Tibial artery (tissue), 4 donors: ENCODE data around the gene LCP1.
A peak's percentile ranks its signal among the peaks of the same experiment; 100 is the strongest.
"Not testable (repeated sequence)": the region's sequence is repeated elsewhere in the genome, so short reads cannot be mapped to it uniquely, and the experiment has no call there.

Experiments
- DNase-seq, 2 donors: peaks; one replicate each; pipeline ENCODE4 v3.0.0-alpha.2; 2019
- H3K27ac ChIP-seq, 2 donors: fragments of 200-600 bp; sonication (generic) in 1 of 2; 1 replicate in 1 of 2; 2 replicates in 1 of 2; pipeline ENCODE4 v1.5.1; 2018 to 2019; ENCODE audit warnings: mild to moderate bottlenecking in 1 of 2
- H3K27me3 ChIP-seq, 2 donors: fragments of 200-600 bp; sonication (generic) in 1 of 2; one replicate each; pipeline versions ENCODE4 v1.5.1 to v1.6.0; 2016 to 2019
- H3K36me3 ChIP-seq, 3 donors: fragments of 200-600 bp; sonication (generic) in 2 of 3; one replicate each; pipeline ENCODE4 v1.5.1; 2016 to 2019; ENCODE audit warnings: mild to moderate bottlenecking in 2 of 3
- H3K4me1 ChIP-seq, 4 donors: fragments of 200-600 bp; sonication (generic) in 2 of 4; 1 replicate in 3 of 4; 2 replicates in 1 of 4; pipeline ENCODE4 v1.5.1; 2016 to 2019
- H3K4me3 ChIP-seq, 2 donors: fragments of 200-600 bp; sonication (generic) in 1 of 2; 1 replicate in 1 of 2; 2 replicates in 1 of 2; pipeline ENCODE4 v1.5.1; 2018 to 2019; ENCODE audit warnings: mild to moderate bottlenecking in 2 of 2
- H3K9me3 ChIP-seq, 3 donors: fragments of 200-600 bp; sonication (generic) in 1 of 3; one replicate each; pipeline ENCODE4 v1.5.1; 2016 to 2019
- intact Hi-C: fragments of 100-400 bp; cut with DNase I; formaldehyde crosslinking; loops from one replicate; pipeline ENCODE4 v1.15.0; 2023; ENCODE audit warnings: low total_unique reads
- TF ChIP-seq, protein P1 (sequence below), 2 experiments: fragments of 200-600 bp in 1 of 2; fragments of 450-650 bp in 1 of 2; IDR thresholded peaks; one replicate each; pipeline ENCODE4 v1.5.1; 2017 to 2019; ENCODE audit warnings: antibody characterized with exemption in 2 of 2, mild to moderate bottlenecking in 1 of 2, moderate library complexity in 1 of 2

Gene LCP1

DNA sequence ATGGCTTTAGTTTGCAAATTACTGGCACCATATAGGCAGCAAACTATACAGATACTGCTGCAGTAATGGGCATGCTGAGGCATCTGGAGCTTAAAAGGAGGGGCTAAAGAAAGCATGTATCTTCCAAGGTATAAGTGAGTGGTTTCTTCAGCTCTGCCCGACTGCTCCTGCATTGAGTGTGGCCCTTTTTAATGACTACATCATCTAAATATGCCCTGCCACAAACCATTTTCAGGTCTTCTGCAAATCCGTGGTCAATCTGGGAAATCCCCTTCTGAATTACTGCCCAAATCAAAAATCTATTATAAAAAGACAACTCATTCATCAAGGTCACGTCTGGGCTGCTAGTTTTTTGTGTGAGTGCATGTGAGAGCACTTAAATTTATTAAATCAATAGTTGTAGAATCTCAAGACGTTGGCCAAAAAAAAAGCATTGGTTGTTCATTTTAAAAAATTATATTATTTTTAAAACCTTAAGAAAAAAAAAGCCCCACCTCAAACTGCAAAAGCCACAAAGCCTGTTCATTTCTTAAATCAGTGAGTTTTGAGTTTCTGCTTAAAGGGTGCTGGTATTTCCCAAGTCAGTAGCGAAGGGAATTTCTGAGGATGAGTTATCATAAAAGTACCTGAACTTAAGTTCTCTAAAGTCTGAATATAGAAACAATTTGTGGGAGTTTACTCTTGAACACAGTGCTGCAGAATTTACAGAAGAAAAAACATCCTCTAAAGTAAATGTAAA, 16.3 kb downstream of the LCP1 start:
- no peak overlapping the region for H3K27ac ChIP-seq
- no peaks in the 10 kb centered on the region for H3K9me3 ChIP-seq
- H3K4me3 ChIP-seq = no peak overlapping the region
- peaks cover 0 to 3% of the 10 kb centered on the region in 2 donors for H3K27me3 ChIP-seq
- TF ChIP-seq, protein P1, sequence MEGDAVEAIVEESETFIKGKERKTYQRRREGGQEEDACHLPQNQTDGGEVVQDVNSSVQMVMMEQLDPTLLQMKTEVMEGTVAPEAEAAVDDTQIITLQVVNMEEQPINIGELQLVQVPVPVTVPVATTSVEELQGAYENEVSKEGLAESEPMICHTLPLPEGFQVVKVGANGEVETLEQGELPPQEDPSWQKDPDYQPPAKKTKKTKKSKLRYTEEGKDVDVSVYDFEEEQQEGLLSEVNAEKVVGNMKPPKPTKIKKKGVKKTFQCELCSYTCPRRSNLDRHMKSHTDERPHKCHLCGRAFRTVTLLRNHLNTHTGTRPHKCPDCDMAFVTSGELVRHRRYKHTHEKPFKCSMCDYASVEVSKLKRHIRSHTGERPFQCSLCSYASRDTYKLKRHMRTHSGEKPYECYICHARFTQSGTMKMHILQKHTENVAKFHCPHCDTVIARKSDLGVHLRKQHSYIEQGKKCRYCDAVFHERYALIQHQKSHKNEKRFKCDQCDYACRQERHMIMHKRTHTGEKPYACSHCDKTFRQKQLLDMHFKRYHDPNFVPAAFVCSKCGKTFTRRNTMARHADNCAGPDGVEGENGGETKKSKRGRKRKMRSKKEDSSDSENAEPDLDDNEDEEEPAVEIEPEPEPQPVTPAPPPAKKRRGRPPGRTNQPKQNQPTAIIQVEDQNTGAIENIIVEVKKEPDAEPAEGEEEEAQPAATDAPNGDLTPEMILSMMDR (IDR thresholded peaks at IDR 0.05) = no peak
- intact Hi-C loops = no loop called here
- no peak for DNase-seq
- H3K36me3 ChIP-seq = no peaks in the 10 kb centered on the region
- peaks cover 0 to 3% (median 0%) of the 10 kb centered on the region in 4 donors for H3K4me1 ChIP-seq

DNA sequence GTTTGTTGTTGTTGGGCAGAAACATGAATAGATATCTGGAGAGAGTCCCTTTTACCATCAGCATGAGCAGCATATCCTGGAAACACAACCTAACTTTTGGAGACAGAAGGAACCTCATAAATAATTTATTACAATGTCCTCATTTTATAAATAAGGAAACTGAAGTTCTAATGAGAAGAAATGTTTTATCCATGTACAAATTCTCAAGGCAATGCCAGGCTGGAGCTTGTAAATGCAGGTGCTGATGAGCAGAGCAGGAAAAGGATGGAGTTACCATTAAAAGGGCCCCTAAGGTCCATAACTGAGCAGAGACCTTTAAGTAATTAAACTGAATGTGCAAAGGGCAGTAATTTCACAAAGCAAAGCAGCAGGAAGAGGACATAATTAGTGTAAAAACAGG, 17.3 kb downstream of the LCP1 start:
- H3K27ac ChIP-seq = no peak overlapping the region
- DNase-seq = no peak
- H3K4me1 ChIP-seq = peaks cover 0 to 3% (median 0%) of the 10 kb centered on the region in 4 donors
- TF ChIP-seq, protein P1 (IDR thresholded peaks at IDR 0.05) = no peak
- intact Hi-C loops = no loop called here
- no peaks in the 10 kb centered on the region for H3K36me3 ChIP-seq
- no peak overlapping the region for H3K4me3 ChIP-seq
- H3K27me3 ChIP-seq = peaks cover 0 to 3% of the 10 kb centered on the region in 2 donors
- no peaks in the 10 kb centered on the region for H3K9me3 ChIP-seq

DNA sequence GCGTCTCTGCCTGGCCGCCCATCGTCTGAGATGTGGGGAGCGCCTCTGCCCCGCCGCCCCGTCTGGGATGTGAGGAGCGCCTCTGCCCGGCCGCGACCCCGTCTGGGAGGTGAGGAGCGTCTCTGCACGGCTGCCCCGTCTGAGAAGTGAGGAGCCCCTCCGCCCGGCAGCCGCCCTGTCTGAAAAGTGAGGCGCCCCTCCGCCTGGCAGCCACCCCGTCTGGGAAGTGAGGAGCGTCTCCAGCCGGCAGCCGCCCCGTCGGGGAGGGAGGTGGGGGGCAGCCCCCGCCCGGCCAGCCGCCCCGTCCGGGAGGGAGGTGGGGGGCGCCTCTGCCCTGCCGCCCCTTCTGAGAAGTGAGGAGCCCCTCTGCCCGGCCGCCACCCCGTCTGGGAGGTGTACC, 19.2 kb downstream of the LCP1 start:
- intact Hi-C loops, H3K27me3 ChIP-seq, H3K36me3 ChIP-seq, H3K9me3 ChIP-seq, H3K4me1 ChIP-seq, H3K4me3 ChIP-seq, H3K27ac ChIP-seq, DNase-seq: not testable (repeated sequence)

GRCh38 chr13:46160471-46161066, 21.4 kb downstream of the LCP1 start:
- intact Hi-C loops = no loop called here
- TF ChIP-seq, protein P1 (IDR thresholded peaks at IDR 0.05) = peak; percentile 70 to 76
- Histone ChIP-seq H3K4me1 (no peaks in the 10 kb centered on the region), H3K9me3 (no peaks in the 10 kb centered on the region), H3K36me3 (no peaks in the 10 kb centered on the region), H3K27ac (no peak overlapping the region), H3K4me3 (no peak overlapping the region), H3K27me3 (peaks cover 0 to 3% of the 10 kb centered on the region in 2 donors)
- DNase-seq = no peak

DNA sequence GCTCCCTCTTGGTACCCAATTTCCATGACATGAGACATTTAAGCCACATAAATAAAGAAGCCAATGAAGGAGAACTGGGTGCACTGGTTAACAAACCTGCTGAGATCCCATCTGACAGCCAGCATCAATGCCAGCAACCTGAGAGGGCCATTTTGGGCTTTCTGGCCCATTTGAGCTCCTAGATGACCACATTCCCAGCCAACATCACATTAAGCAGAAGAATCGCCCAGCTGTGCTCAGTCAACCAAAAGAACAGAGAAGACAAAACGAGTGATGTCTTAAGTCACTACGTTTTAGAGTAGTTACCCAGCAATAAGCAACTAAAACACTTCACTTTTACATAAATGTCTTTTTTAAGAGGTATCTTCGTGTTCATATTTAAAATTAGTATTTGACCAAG, 21.9 kb downstream of the LCP1 start:
- TF ChIP-seq, protein P1 (IDR thresholded peaks at IDR 0.05) = no peak
- no peaks in the 10 kb centered on the region for H3K36me3 ChIP-seq
- peaks cover 0 to 3% of the 10 kb centered on the region in 2 donors for H3K27me3 ChIP-seq
- no peak overlapping the region for H3K4me3 ChIP-seq
- DNase-seq = no peak
- H3K4me1 ChIP-seq = no peaks in the 10 kb centered on the region
- intact Hi-C loops = no loop called here
- no peak overlapping the region for H3K27ac ChIP-seq
- H3K9me3 ChIP-seq = no peaks in the 10 kb centered on the region

DNA sequence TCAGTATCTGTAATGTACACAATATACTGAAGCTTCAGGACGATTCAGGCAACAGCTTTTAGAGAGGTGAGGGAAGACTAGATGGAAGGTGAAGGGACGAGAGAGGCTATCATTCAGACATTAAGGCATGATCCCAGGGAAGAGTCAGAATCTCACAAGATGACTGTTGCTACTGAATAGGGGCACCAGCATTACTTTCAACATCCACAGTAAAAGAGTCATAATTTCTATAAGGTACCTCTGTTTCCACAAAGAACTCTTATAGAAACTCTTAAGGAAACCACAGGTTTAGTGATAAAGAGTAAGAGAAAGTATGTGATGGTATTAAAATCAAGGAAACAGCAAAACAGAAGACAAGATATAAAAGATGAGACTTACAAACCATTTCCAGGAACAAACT, 23.0 kb downstream of the LCP1 start:
- H3K27me3 ChIP-seq = no peaks in the 10 kb centered on the region
- H3K4me3 ChIP-seq = no peak overlapping the region
- H3K4me1 ChIP-seq = peaks cover 0 to 6% (median 2%) of the 10 kb centered on the region in 4 donors
- TF ChIP-seq, protein P1 (IDR thresholded peaks at IDR 0.05) = no peak
- no peak for DNase-seq
- no peaks in the 10 kb centered on the region for H3K36me3 ChIP-seq
- intact Hi-C loops = no loop called here
- H3K27ac ChIP-seq = no peak overlapping the region
- no peaks in the 10 kb centered on the region for H3K9me3 ChIP-seq
